ENCODE measurements around the gene LDLRAD4. TPM values are rescaled to one million over a fixed set of nuclear protein-coding genes. Genes with fewer than 3 reads are reported as not detected.

Gene LDLRAD4
- total RNA-seq, 1 experiment from 2014 or later = 1.7 TPM

DNA sequence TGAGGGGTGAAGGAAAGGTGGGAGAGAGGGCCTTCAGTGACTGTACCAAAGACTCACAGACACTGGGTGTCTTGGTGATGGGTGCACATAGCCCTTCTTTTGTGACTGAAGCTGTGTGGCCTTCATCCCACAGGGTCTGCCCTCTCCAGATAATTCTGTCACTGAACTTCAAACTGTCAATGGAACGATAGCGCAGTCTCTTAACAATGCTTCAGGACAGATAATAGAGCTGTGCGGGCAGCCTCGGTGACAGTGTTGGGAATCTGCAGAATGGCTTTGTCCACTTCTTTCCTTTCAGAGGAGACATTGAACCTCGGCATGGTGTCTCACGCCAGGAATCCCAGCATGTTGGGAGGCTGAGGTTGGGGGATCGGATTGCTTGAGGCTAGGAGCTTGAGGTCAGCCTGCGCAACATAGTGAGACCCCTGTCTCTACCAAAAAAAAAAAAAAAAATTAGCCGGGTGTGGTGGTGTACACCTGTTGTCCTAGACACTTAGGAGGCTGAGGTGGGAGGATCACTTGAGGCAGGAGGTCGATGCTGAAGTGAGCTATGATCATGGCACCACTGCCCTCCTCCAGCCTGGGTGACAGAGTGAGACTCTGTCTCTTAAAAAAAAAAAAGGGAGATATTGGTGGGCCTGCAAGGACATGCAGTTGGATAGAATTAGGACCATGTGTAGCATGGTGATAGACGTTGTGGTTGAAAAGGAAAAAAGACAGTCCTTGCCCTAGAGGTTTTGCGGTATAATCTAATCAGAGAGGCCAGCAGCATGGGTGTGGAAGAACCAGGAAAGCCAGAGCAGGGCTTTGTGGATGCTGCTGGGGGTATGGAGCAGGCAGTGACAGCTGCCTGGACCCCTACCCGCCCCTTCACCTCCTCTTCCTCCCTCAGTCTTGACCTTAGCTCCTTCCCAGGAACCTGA, 91.4 kb downstream of the LDLRAD4 start:
- DNase-seq = no peak
- POLR2A ChIA-PET (ENCODE audit: unreplicated experiment) = no interaction called here
- intact Hi-C loops (cut with micrococcal nuclease; ENCODE audit: unreplicated experiment) = no loop called here
- no peaks in the 10 kb centered on the region; the same call in 1 of the 2 replicates for H3K9me3 ChIP-seq (ENCODE audit: insufficient read depth, low read depth)
- H2AFZ ChIP-seq = no peak overlapping the region
- CTCF ChIA-PET = no interaction called here
- H4K20me1 ChIP-seq (ENCODE audit: insufficient read depth) = no peaks in the 10 kb centered on the region; the same call in 1 of the 2 replicates
- H3K4me3 ChIP-seq = no peak overlapping the region
- peaks cover 86% of the 10 kb centered on the region for H3K27me3 ChIP-seq (ENCODE audit: insufficient read depth, low read depth)
- no TSS peak for BruUV-seq (replicated peaks)
- no peaks in the 10 kb centered on the region for H3K9me2 ChIP-seq (ENCODE audit: insufficient read depth)
- no peak overlapping the region for H3K27ac ChIP-seq
- no peak overlapping the region for H3K4me2 ChIP-seq
- no peak for TF ChIP-seq EZH2 (IDR thresholded peaks at IDR 0.05; ENCODE audit: low read depth)
- TF ChIP-seq, protein P1, sequence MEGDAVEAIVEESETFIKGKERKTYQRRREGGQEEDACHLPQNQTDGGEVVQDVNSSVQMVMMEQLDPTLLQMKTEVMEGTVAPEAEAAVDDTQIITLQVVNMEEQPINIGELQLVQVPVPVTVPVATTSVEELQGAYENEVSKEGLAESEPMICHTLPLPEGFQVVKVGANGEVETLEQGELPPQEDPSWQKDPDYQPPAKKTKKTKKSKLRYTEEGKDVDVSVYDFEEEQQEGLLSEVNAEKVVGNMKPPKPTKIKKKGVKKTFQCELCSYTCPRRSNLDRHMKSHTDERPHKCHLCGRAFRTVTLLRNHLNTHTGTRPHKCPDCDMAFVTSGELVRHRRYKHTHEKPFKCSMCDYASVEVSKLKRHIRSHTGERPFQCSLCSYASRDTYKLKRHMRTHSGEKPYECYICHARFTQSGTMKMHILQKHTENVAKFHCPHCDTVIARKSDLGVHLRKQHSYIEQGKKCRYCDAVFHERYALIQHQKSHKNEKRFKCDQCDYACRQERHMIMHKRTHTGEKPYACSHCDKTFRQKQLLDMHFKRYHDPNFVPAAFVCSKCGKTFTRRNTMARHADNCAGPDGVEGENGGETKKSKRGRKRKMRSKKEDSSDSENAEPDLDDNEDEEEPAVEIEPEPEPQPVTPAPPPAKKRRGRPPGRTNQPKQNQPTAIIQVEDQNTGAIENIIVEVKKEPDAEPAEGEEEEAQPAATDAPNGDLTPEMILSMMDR (conservative IDR thresholded peaks at IDR 0.05) = no peak
- H3K4me1 ChIP-seq (replicated peaks; ENCODE audit: insufficient read depth) = no peaks in the 10 kb centered on the region
- H3K36me3 ChIP-seq (ENCODE audit: low read depth) = no peaks in the 10 kb centered on the region
- H3F3A ChIP-seq (ENCODE audit: insufficient read depth, low read depth) = no peaks in the 10 kb centered on the region
- no peaks in the 10 kb centered on the region for H3K79me2 ChIP-seq (ENCODE audit: low read depth)

DNA sequence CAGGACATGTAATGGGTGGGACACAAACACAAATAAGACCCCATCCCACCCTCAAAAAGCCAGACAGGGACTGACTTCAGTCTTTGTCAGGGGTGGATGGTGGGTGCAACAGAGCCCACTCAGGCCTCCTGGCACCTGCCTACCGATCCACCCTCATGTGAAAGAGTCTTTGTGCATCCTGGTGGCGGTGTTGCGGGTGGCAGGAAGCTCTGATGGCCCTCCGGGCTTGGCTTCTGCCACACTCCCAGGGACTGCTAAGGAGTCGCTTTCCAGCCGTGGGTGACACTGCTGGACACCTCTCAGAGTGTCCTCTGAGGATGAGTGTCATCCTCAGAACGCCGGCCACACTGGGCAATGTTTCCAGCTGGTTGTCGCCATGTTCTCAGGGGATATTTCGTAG, 92.6 kb downstream of the LDLRAD4 start:
- intact Hi-C loops (cut with micrococcal nuclease; ENCODE audit: unreplicated experiment) = no loop called here
- DNase-seq = no peak
- Histone ChIP-seq H2AFZ (no peak overlapping the region), H3K9me2 (ENCODE audit: insufficient read depth) (no peaks in the 10 kb centered on the region), H3K4me3 (no peak overlapping the region), H3K4me2 (no peak overlapping the region), H3K9me3 (ENCODE audit: insufficient read depth, low read depth) (no peaks in the 10 kb centered on the region; the same call in 1 of the 2 replicates), H3K27me3 (ENCODE audit: insufficient read depth, low read depth) (peaks cover 84% of the 10 kb centered on the region), H4K20me1 (ENCODE audit: insufficient read depth) (no peaks in the 10 kb centered on the region; the same call in 1 of the 2 replicates), H3K79me2 (ENCODE audit: low read depth) (no peaks in the 10 kb centered on the region), H3K4me1 (replicated peaks; ENCODE audit: insufficient read depth) (no peaks in the 10 kb centered on the region), H3K36me3 (ENCODE audit: low read depth) (no peaks in the 10 kb centered on the region), H3F3A (ENCODE audit: insufficient read depth, low read depth) (no peaks in the 10 kb centered on the region), H3K27ac (no peak overlapping the region)
- BruUV-seq (replicated peaks) = no TSS peak
- TF ChIP-seq, protein P1 (conservative IDR thresholded peaks at IDR 0.05) = no peak
- TF ChIP-seq EZH2 (IDR thresholded peaks at IDR 0.05; ENCODE audit: low read depth) = no peak
- CTCF ChIA-PET = no interaction called here
- POLR2A ChIA-PET (ENCODE audit: unreplicated experiment) = no interaction called here

DNA sequence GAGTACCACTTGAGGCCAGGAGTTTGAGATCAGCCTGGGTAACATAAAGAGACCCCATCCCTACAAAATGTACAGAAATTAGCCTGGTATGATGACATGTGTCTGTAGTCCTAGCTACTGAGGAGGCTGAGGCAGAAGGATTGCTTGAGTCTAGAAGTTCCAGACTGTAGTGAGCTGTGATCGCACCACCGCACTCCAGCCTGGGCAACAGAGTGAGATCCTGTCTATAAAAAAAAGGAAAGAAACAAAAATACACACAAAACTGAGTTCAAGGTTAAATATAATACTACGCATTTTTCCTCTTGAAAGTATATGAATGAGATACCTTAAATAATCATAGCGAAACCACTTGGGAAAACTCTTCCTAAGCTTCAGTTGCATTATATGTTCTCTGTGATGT, 94.0 kb downstream of the LDLRAD4 start:
- H3K9me3 ChIP-seq (ENCODE audit: insufficient read depth, low read depth) = no peaks in the 10 kb centered on the region; the same call in 1 of the 2 replicates
- no TSS peak for BruUV-seq (replicated peaks)
- no peaks in the 10 kb centered on the region for H3K9me2 ChIP-seq (ENCODE audit: insufficient read depth)
- ChIA-PET CTCF (no interaction called here), POLR2A (ENCODE audit: unreplicated experiment) (no interaction called here)
- H3K4me1 ChIP-seq (replicated peaks; ENCODE audit: insufficient read depth) = no peaks in the 10 kb centered on the region
- no peaks in the 10 kb centered on the region for H3F3A ChIP-seq (ENCODE audit: insufficient read depth, low read depth)
- H3K4me3 ChIP-seq = no peak overlapping the region
- H3K4me2 ChIP-seq = no peak overlapping the region
- H4K20me1 ChIP-seq (ENCODE audit: insufficient read depth) = no peaks in the 10 kb centered on the region; the same call in 1 of the 2 replicates
- H2AFZ ChIP-seq = no peak overlapping the region
- H3K79me2 ChIP-seq (ENCODE audit: low read depth) = no peaks in the 10 kb centered on the region
- H3K27ac ChIP-seq = no peak overlapping the region
- DNase-seq = no peak
- H3K27me3 ChIP-seq (ENCODE audit: insufficient read depth, low read depth) = peaks cover 86% of the 10 kb centered on the region
- no peaks in the 10 kb centered on the region for H3K36me3 ChIP-seq (ENCODE audit: low read depth)
- intact Hi-C loops (cut with micrococcal nuclease; ENCODE audit: unreplicated experiment) = no loop called here
- TF ChIP-seq, protein P1 (conservative IDR thresholded peaks at IDR 0.05) = no peak
- TF ChIP-seq EZH2 (IDR thresholded peaks at IDR 0.05; ENCODE audit: low read depth) = no peak

All from PC-9 (cell line).